ENCODE results near the gene MAP4K3.
A peak's percentile ranks its signal among the peaks of the same experiment; 100 is the strongest.

The MAP4K3 gene

DNA sequence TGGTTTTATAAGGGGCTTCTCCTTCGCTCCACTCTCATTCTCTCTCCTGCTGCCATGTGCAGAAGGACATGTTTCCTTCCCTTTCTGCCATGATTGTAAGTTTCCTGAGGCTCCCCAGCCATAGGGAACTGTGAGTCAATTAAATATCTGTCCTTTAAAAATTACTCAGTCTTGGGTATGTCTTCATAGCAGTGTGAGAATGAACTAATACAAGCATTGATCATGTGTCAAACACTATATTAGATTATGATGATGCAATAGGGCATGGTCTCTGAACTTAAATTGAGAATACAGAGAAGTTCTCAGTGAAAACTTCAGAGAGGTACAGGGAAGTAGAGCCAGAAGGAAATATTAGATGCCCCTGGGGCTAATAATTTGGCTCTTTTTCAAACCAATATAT, 5.9 kb upstream of the MAP4K3 start:
- DNase-seq = no peak

DNA sequence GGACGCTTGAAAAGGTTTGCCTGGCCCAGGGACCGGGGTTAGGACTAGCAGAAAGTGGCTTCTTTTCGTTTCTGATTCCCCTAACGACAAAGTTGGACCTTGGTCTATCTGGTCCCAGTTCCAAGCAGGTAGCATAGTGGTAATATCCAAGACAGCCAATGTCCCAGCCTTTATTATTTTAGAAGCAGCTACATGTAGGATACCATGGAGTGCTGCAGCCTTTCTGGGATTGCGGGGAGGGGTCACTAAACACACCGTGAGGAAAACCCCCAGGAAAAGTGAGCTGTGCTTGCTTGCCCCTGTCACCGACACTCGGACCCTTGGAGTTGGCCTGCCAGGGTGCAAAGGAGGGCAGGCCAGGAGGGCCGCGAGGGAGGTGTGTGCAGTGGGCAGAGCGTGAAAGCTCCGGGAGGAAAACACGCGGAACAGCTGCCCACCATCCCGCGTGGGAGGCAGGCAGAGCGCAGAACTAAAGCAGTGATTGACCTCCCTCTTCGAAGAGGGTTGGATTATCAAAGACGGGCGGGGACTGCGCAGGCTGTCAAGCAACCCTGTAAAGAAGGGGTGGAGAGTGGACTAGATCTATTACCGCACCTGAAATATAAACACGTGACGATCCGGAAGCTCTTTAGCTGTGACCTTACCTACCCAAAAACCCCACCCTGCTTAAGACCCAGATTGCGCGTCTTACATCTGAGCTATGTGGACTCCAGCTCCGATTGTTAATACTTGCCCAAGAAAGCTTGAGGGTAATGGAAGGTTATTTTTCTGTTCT, 624 bp upstream of the MAP4K3 start:
- DNase-seq = peak; percentile 11

DNA sequence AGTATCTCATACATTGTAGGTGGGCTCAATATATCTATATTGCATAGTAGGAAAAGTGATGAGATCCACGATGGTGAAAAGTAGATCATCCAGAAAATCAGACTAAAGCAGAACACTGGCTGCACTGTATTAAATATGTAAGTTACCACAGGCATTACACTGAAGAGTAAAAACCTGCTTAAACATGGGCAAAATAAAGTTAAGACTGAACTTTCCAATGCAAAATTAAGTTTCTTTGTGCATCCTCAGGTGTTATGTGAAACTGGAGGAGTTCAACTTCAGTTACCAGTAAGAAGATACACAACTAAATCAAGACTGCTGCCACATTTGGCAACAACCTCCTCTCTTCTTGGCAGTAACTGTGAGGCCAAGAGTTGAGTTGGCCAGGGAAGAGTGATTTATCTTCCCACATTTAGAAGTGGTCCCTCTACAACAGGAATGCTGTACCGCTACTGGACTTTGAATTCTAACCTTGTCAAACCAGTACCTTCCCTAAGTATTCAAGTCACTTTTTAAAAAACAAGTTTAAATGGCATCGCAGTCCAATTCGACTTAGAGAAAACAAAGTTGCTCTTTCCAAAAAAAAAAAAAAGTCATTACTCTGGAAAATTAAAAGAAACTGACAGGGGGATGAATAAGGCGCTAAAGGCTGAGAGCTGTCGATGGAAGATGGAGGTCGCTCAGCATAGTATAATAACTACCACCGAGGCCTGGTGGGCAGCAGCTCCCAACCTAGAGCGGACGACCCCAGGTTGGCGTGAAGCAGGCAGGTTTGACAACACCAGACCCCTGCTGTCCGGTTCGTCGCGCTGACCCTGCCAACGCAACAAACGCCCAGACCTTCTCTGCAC, 1.1 kb downstream of the MAP4K3 start:
- DNase-seq = no peak

DNA sequence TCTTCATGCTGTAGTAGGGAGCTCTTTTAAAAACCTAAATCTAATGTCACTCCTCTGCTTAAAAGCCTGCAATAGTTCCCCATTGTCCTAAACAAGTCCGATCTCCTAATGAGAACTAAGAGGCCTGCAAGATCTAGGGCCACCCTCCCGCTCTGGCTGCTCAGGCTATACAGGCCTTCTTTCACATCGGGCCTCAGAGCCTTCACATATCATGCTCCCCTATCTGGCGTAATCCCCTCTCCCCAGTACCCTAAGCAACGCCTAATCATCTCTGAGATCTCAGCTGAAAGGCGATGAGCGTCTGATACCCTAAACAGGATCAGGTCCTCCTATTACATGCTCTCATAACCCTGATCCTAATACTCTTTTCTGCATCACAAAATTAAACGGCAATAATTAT, 1.9 kb downstream of the MAP4K3 start:
- no peak for DNase-seq

DNA sequence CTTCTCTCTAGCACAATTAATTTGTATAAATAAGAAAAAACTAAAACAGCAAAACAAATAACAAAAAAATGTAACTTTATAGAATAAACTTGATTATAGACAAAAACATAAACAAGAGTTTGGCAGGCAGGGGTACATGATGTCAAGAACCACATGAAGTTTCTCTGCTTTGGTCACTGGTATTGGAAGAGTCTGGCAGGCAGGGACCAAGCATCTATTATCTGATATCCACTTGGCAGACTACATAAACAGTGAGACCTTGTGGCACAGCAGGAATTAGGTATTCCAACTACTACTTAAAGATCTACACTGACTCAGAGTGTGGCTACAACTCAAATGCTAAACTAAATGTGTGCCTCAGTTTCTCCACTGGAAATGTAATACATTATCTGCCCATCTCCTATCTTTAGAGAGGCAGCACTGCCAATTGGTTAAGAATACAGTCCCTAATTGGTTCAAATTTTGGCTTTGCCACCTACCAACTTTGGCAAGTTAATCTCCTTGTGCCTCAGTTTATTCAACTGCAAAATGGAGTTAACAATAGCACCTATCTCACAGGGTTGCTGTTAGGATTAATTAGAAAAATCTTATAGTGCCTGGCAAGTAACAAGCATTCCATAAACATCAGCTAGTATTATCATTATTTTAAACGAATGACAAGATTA, 2.7 kb downstream of the MAP4K3 start:
- no peak for DNase-seq

DNA sequence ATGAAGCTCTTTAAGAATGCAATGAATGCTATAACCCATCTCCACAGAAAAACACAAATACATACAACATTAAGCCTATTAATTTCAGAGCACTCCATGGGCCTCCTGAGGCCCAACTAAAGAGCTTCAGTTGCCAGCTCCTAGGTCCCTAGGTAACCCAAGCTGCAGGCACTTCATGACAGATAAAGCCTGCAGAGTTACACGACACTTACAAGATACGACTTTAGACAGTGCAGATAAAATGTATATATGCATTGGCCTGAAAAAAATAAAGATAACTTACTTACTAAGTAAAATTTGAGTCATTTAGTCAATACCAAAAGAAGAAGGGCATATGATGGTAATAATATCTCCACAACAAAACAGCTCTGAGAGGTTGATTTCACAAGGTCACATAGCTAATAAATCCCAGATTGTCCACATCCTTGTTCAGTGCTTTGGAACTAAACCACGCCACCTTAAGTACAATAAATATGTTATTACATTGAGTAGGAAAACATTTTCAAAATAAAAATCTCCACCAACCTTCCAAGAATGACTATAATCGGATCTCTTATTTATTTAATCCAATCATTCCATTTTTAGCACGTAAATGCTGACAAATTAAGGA, 3.4 kb downstream of the MAP4K3 start:
- DNase-seq = no peak

DNA sequence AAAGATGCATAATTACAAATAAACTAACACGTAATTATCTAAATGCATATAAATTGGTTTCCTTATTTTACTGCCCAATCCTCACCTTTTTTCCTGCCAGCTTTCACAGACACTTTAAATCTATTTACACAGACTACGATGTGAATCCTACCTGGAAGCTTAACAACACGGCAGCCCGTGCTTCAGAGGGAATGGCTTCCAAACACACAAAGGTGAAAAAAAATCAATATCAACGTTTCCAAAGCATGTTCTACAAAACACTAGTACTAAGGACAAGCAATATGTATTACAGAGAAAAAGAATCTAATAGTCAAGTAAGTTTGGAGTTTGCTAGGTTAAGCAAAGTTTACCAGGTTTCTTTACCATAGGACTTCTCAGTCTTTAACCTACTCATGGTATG, 4.4 kb downstream of the MAP4K3 start:
- no peak for DNase-seq

DNA sequence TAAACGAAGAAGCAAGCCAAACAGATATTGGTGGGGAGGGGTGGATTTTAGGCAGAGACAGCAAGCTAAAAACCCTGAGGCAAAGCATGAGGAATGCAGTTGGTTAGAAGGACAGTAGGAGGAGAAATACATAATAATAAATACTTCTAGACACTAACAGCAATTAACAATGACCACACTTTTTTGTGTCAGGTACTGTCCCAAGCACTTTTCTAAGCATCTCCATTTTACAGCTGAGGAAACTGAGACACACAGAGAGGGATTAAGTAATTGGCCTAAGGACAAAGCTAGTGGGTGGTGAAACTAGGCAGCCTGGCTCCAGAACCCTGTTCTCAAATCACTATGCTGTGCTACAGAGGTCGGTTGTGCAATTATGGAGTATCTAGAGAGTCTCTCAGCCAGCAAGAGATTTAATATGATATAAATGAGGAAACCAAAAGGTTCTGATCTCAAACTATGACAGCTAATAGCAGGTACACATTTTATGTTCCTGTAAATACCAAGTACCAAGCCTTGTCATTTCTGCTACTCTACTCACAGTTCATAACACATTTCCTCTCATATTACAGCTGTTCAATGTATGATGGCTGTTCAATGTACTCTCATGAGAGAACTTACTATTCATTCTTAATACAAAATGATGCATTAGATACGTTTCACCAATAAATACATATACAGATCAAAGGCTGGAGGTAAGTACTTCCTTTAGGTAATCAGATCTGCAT, 5.3 kb downstream of the MAP4K3 start:
- no peak for DNase-seq

DNA sequence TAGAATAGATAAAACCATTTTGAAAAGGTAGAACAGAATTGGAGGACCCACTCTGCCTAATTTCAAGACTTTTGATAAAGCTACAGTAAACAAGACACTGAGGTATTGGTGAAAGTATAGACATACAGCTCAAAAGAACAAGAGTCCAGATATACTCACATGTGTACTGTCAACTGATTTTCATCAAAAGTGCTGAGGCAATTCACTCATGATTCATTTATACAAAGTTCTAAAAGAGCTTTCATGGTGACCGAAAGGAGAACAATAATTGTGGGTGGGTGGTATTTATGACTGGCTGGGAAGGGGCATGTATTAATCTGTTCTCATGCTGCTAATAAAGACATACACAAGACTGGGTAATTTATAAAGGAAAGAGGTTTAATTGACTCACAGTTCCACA, 7.3 kb downstream of the MAP4K3 start:
- DNase-seq = no peak

DNA sequence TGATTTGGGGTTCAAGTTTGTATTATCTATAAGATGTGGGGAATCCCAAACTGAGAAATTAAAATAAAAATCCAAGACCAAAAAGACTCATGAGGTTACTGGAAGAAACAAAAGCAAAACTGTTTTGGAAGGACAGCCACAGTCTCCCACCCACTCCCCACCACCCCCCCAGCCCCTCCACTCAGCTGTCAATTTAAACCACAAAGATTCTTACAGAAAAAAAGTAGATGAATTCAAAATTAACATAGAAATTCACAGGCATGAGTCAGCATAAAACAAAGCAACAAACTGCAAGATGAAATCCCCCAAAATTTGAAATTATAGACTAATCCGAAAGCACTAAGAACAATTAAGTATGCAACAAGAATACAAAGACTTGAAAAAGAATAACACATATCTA, 12.1 kb downstream of the MAP4K3 start:
- DNase-seq = no peak

DNA sequence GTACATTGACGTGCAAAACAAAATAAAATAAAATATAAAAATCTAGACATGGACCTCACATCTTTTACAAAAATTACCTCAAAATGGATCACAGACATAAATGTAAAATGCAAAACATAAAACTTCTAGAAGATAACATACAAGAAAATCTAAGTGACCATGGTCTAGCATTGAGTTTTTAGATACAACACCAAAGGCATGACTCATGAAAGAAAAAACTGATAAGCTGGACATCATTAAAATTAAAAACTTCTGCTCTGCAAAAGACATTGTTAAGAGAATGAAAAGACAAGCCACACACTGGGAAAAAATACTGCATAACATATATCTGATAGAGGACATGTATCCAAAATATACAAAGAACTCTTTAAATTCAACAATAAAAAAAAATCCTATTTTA, 14.4 kb downstream of the MAP4K3 start:
- no peak for DNase-seq

DNA sequence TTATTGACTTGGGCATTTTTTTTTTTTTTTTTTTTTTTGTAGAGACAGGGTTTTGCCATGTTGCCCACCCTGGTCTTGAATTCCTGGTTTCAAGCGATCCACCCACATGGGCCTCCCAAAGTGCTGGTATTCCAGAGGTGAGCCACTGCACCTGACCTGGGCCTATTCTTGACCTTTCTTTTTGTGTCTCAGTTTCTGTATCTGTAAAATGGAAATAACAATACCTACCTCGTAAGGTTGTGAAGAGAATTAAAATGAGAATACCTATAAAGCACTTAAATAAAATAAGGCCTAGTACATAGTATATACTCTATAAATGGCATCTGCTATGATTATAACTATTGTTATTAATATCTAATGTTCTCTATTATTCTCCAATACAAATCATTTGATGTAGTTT, 15.7 kb downstream of the MAP4K3 start:
- no peak for DNase-seq

DNA sequence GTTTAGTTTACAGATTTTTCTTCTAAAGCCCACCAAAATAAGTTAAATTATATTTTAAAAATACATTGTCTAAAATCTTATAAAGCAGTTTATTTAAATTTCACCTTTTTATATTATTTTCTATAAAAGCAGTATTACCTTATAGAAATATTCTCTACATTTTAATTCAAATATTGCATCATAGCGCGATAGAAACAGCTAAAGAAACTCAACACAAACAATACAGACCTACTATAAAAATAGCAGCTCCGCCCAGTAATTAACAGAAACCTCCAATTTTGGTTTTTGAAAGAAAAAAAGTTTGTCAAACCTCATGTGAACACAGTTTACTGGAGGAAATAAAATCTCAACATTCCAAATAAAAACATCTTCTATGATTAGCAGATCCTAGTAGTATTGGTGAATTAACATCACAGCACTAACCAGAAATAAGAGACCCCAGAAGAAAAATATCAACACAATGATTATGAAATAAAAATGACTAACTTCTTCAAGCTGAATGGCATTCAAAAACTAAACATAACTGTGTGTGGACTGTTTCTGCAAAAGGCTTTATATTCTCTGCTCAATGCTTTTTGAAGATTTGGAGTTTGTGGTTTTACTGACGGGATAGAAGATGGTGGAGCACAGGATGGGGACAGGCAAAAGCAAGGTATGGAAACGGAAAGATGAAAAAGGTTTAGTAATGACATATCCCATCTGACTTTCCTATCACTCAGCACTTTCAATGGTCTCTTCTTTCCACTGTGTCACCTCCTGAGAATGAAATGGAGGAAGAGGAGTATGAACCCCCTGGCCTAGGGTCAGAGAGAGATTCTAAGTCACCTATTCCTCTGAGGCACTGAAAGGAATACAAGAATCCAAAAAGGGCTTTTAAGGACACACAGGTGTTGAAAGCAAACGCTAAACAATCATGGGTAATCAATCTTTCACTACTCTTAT, 17.5 kb downstream of the MAP4K3 start:
- DNase-seq = no peak

DNA sequence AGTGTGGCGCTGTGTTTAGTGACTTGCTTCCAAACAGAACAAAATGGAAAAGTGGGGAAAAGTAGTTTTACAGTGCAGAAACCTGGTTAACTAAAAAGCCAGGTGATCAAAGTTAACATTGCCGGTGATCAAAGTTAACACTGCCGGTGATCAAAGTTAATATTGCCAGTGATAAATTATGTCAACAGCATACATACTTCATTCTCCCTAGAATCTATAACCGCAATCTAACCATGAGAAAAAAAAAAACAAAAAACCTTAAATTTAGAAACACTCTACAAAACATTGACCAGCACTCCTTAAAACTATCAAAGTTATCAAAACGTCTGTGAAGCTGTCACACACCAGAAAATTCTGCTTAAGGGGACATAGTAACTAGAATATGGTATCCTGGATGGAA, 18.6 kb downstream of the MAP4K3 start:
- no peak for DNase-seq

DNA sequence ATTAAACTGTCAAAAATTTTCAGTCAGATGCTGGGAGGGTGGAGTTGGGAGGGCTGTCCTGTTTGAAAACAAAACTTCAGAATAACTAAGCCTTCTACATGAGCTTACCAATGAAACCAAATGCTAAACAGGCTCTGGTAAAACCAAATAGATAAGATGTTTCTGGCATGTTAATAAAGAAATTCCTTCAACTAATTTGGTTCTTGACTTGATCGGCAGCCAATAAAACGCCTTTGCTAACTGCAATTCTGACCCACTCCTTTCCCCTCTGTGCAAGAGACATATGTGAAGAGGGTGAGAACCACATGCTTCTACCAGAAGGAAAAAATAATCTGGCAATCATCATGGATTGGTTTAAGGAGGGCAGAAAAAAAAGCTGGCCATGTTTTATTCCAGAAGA, 20.9 kb downstream of the MAP4K3 start:
- DNase-seq = no peak

DNA sequence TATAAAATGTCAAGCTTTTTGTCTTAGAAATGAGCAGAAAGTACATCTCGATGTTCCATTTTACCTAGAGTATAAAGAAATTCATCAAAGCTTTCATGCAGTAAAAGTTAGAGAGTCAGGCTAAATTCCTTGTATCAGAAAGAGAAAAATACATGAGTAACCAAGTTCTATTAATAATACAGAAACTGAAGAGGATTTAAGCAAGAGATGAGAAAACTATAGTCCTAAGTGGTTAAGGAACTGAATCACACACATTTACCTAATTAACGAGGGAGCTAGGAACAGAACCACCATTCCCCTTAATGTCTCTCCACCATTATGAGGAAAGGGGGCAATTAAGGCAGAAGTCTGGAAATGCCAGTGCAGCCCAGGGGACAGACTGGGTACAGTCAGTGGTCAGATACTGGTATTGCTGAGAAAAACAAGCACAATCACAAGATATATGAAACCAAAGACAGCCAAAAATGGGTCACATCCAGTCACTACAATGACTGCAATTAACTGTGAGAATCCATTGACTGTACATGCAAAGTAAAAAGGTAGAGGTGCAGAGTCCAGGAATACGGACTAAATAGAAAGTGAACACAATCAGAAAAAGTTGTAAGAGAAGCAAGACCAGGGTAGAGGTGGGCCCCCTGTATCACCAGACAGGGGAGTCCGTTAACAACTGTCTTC, 23.9 kb downstream of the MAP4K3 start:
- no peak for DNase-seq

DNA sequence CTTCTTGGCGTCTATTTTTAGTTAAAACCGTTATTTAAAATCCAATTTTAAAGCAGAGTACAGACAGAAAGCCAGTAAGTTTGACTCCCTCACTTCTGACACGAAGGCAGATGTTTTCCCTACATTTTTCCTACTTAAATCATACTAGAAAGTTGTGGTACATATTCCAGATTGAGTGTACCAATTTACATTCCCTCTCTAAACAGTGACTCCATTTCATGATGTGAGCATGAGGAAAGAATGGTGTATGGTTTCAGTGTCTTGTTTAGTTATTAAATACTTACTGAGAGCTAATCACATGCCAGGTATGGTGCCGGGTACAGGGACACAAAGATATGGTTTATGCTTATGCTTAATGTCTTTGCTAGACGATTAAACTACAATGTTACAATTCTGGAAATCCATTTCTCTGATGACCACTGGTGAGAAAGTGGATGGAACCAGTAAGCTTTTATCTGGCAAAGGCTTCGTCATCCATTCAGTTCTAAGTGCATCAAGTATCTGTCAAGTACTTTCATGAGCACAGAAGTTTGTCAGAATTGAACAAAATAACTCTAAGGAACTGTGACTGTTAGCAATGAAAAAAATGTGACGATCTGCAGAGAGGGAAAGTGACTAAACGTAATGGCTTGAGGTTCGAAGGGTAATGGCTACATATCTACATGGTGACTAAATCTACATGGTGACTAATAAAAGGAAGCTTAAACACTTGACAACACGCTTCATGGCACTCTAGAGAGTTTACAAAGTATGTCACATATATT, 25.7 kb downstream of the MAP4K3 start:
- DNase-seq = no peak

DNA sequence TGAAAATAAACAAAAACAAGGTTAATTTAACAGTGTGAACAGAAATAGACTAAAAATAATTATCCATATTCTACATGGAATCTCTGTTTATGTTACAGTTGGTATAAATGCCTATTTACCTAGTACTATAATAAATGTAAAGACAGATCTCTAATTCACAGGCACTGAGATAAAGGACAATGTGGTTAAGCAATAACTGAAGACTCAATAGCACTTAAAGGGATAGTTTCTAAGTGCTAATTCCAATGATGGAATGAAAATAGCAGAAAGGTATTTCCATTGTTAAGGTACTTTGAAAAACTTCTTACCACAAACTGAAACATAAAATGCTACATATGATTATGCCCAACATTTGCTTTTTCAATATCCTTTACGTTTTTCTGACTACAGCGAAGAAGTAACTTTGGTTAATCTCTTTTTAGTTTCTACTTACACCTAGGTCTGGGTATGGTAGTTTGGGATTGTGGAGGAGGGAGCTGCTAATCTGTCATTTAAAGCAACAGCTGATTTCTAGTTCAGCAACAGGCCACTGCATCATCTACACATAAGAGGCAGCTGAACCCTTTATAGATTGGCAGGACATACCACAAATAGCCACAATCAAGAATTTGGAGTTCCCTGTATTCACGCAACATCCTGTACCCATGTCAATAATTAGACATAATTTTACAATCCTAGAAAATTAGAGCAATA, 27.2 kb downstream of the MAP4K3 start:
- no peak for DNase-seq

DNA sequence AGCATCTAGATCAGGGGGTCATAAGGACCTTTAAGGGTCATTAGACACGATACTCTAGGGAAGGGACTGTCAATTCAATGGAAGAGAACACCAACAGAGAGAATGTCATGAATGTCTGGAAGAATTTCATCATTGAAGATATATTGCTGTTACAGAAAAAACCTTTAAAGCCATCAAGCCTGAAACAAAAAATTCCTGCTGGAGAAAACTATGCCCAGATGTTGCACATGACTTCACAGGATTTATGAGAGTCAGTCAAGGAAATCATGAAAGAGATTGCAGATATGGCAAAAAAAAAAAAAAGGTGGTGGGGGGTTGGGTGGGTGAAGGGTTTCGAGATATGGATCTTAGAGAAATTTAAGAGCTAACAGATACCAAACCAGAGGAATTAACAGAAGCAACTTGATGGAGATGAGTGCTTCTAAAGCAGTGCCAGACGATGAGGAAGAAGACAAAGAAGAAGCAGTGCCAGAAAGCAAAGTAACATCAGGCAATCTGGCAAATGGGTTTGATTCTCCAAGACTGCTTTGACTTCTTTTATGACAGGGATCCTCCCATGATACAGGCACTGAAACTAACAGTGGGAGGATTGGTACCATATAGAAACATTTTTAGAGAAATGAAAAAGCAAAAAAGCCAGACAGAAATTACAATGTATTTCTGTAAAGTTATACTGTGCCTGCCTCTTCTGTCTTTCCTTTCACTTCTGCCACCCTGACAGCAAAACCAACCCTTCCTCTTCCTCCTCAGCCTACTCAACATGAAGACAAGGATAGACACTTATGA, 28.5 kb downstream of the MAP4K3 start:
- DNase-seq = no peak

Data from activated CD4-positive, alpha-beta T cell treated with anti-CD3 and anti-CD28 coated beads for 1 hour (primary cell).